Fibroblast of skin of left biceps (primary cell): ENCODE data around the gene PUS1.
"Not testable (repeated sequence)": the region's sequence is repeated elsewhere in the genome, so short reads cannot be mapped to it uniquely, and the experiment has no call there.

ENCODE experiments used
- DNase-seq, 2 experiments: peaks; one replicate each; pipeline ENCODE4 v3.0.0-alpha.2; 2013; ENCODE audit warnings: low read depth in 2 of 2

PUS1 gene

GRCh38 chr12:131959641-131960589 lies 30.8 kb downstream of the PUS1 start:
- no peak for DNase-seq

- DNase-seq, result not testable (repeated sequence)
These were observed 31.7 kb downstream of the PUS1 start for GRCh38 chr12:131960590-131961325.

GRCh38 chr12:131961328-131961727 lies 32.3 kb downstream of the PUS1 start:
- not testable (repeated sequence) for DNase-seq

- no peak for DNase-seq
These were observed 33.0 kb downstream of the PUS1 start for GRCh38 chr12:131962069-131962468.

- no peak for DNase-seq
These were observed 34.3 kb downstream of the PUS1 start for GRCh38 chr12:131963381-131963780.

- DNase-seq, result no peak
These were observed 36.0 kb downstream of the PUS1 start for GRCh38 chr12:131965073-131965472.

- no peak for DNase-seq
These were observed 42.1 kb downstream of the PUS1 start for GRCh38 chr12:131971226-131971625.

- DNase-seq, result no peak
These were observed 46.2 kb downstream of the PUS1 start for GRCh38 chr12:131975228-131975627.

GRCh38 chr12:131979606-131980005 lies 50.5 kb downstream of the PUS1 start:
- no peak for DNase-seq

GRCh38 chr12:131980263-131980662 lies 51.2 kb downstream of the PUS1 start:
- DNase-seq, result no peak

GRCh38 chr12:131981388-131981787 lies 52.3 kb downstream of the PUS1 start:
- DNase-seq, result no peak

GRCh38 chr12:131982041-131982440 lies 53.0 kb downstream of the PUS1 start:
- DNase-seq, result no peak

- DNase-seq, result no peak
These were observed 54.0 kb downstream of the PUS1 start for GRCh38 chr12:131983026-131983425.

GRCh38 chr12:131983554-131983953 lies 54.5 kb downstream of the PUS1 start:
- DNase-seq, result no peak

GRCh38 chr12:131984334-131984733 lies 55.3 kb downstream of the PUS1 start:
- no peak for DNase-seq

- DNase-seq, result not testable (repeated sequence)
These were observed 56.4 kb downstream of the PUS1 start for GRCh38 chr12:131985510-131985875.

GRCh38 chr12:131986361-131986760 lies 57.3 kb downstream of the PUS1 start:
- DNase-seq, result no peak

GRCh38 chr12:131986910-131987309 lies 57.8 kb downstream of the PUS1 start:
- no peak for DNase-seq

GRCh38 chr12:131987552-131987951 lies 58.5 kb downstream of the PUS1 start:
- DNase-seq, result no peak

- DNase-seq, result no peak
These were observed 59.1 kb downstream of the PUS1 start for GRCh38 chr12:131988054-131988796.

- DNase-seq, result no peak
These were observed 59.9 kb downstream of the PUS1 start for GRCh38 chr12:131989021-131989420.
